Panc1 (cell line): ENCODE data around the gene PLCL1.

Experiments used
- POLR2AphosphoS5 ChIP-seq: IDR thresholded peaks from 2 replicates; pipeline ENCODE4 v1.6.1; 2012; ENCODE audit warnings: mild to moderate bottlenecking, low read depth, low read length, moderate library complexity
- SIN3A ChIP-seq: IDR thresholded peaks from 2 replicates; pipeline ENCODE4 v1.6.1; 2012; ENCODE audit warnings: low read depth, mild to moderate bottlenecking, low read length, moderate library complexity, borderline replicate concordance; ENCODE audit not compliant: insufficient read depth
- TF ChIP-seq, protein P1 (sequence below): fragments of 450-650 bp; IDR thresholded peaks from 2 replicates; pipeline ENCODE4 v1.5.1; 2017; ENCODE audit warnings: mild to moderate bottlenecking
- TF ChIP-seq, protein P2 (sequence below), 2 experiments: IDR thresholded peaks; 2 replicates each; pipeline ENCODE4 v1.6.1; 2011 to 2012; ENCODE audit warnings: low read depth in 2 of 2, control low read depth in 1 of 2, low read length in 1 of 2, mild to moderate bottlenecking in 1 of 2, moderate library complexity in 1 of 2; ENCODE audit not compliant: insufficient read depth in 1 of 2

DNA sequence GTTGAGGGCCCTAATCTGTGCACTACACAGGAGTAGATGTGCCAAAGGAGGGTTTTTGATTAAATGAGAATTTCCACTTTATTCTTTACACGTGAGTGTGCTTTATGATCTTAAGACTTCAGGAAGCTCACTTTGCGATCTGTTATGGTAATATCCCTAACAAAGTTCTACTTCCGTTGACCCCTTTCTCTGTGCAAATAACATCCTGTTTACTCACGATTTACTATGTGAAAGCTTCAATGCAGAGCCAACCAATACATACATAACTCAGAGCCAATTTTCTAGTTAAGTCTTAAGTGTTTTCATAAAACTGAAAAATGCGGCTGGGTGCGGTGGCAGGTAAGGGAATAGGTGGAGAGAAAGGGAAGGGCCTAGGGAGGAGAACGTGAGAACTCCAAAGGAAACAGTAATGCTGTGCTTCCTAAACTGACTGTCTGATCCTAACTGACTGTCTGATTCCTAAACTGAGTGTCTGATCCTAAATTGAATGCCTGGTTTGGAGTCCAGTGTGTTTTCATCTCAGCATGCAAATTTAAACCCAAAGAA, 87.6 kb downstream of the PLCL1 start:
- TF ChIP-seq, protein P1, sequence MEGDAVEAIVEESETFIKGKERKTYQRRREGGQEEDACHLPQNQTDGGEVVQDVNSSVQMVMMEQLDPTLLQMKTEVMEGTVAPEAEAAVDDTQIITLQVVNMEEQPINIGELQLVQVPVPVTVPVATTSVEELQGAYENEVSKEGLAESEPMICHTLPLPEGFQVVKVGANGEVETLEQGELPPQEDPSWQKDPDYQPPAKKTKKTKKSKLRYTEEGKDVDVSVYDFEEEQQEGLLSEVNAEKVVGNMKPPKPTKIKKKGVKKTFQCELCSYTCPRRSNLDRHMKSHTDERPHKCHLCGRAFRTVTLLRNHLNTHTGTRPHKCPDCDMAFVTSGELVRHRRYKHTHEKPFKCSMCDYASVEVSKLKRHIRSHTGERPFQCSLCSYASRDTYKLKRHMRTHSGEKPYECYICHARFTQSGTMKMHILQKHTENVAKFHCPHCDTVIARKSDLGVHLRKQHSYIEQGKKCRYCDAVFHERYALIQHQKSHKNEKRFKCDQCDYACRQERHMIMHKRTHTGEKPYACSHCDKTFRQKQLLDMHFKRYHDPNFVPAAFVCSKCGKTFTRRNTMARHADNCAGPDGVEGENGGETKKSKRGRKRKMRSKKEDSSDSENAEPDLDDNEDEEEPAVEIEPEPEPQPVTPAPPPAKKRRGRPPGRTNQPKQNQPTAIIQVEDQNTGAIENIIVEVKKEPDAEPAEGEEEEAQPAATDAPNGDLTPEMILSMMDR = no peak
- no peak for TF ChIP-seq POLR2AphosphoS5
- TF ChIP-seq, protein P2, sequence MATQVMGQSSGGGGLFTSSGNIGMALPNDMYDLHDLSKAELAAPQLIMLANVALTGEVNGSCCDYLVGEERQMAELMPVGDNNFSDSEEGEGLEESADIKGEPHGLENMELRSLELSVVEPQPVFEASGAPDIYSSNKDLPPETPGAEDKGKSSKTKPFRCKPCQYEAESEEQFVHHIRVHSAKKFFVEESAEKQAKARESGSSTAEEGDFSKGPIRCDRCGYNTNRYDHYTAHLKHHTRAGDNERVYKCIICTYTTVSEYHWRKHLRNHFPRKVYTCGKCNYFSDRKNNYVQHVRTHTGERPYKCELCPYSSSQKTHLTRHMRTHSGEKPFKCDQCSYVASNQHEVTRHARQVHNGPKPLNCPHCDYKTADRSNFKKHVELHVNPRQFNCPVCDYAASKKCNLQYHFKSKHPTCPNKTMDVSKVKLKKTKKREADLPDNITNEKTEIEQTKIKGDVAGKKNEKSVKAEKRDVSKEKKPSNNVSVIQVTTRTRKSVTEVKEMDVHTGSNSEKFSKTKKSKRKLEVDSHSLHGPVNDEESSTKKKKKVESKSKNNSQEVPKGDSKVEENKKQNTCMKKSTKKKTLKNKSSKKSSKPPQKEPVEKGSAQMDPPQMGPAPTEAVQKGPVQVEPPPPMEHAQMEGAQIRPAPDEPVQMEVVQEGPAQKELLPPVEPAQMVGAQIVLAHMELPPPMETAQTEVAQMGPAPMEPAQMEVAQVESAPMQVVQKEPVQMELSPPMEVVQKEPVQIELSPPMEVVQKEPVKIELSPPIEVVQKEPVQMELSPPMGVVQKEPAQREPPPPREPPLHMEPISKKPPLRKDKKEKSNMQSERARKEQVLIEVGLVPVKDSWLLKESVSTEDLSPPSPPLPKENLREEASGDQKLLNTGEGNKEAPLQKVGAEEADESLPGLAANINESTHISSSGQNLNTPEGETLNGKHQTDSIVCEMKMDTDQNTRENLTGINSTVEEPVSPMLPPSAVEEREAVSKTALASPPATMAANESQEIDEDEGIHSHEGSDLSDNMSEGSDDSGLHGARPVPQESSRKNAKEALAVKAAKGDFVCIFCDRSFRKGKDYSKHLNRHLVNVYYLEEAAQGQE (IDR thresholded peaks at IDR 0.05; ENCODE audit: insufficient read depth in 1 of 2, low read depth in 2 of 2, low read length in 1 of 2) = no peak
- TF ChIP-seq SIN3A = no peak
